K562 (cell line): ENCODE results near the gene PLCD1. TPM values are rescaled to one million over a fixed set of nuclear protein-coding genes. Genes with fewer than 3 reads are reported as not detected.

Experiments used
- ATAC-seq: fragments of 200-7000 bp; cut with Tn5 transposase; 3 replicates; pipeline ENCODE4 v1.9.1; 2020; ENCODE audit warnings: moderate library complexity
- BruUV-seq: library from RNA; stranded (reverse); fragments of 400-500 nt; replicated peaks from 2 replicates; lab custom pipeline; 2021; lab: Mats Ljungman, UMichigan
- CTCF ChIA-PET: fragments of 300-600 bp; formaldehyde crosslinking; extraction: SDS; loops from one replicate; lab custom pipeline; 2021; ENCODE audit warnings: low intra/inter-chr PET ratio; lab: Yijun Ruan, JAX
- POLR2A ChIA-PET: fragments of 300-600, 350-650 bp; sonication (Branson Sonifier 250); formaldehyde crosslinking; extraction: SDS; loops from one replicate; lab custom pipeline; 2021; ENCODE audit warnings: antibody characterized with exemption, inconsistent platforms; lab: Yijun Ruan, JAX
- DNase-seq, 4 experiments: peaks; one replicate each; pipeline versions ENCODE4 v3.0.0 to v3.0.0-alpha.2; 2011 to 2018; ENCODE audit warnings: low spot score in 3 of 4, mixed read lengths in 3 of 4; ENCODE audit errors: extremely low read depth in 1 of 4
- FAIRE-seq: peaks from 2 replicates; lab custom pipeline; 2011; peaks lifted over from hg19 to GRCh38; lab: Jason Lieb, UNC
- H2AFZ ChIP-seq: 2 replicates; pipeline ENCODE4 v1.6.0; 2011; ENCODE audit warnings: low read depth, low read length, control low read depth, inconsistent platforms
- H3K27ac ChIP-seq: fragments of 200-600 bp; 3 replicates; pipeline ENCODE4 v1.8.0; 2011; ENCODE audit warnings: low read depth, mild to moderate bottlenecking, control low read depth, inconsistent platforms, low read length, moderate library complexity, mixed read lengths; ENCODE audit errors: extremely low read depth
- H3K27me3 ChIP-seq, 2 experiments: fragments of 300-600 bp in 1 of 2; 2 replicates in 1 of 2; 3 replicates in 1 of 2; pipeline versions ENCODE4 v1.6.0 to v1.8.0; 2011; ENCODE audit warnings: inconsistent platforms in 2 of 2, low read length in 2 of 2, mild to moderate bottlenecking in 1 of 2, mixed read lengths in 1 of 2, moderate library complexity in 1 of 2; ENCODE audit not compliant: control insufficient read depth in 2 of 2, insufficient read depth in 2 of 2
- H3K36me3 ChIP-seq: fragments of 300-600 bp; 3 replicates; pipeline ENCODE4 v1.8.0; 2011; ENCODE audit warnings: mild to moderate bottlenecking, low read length, inconsistent platforms; ENCODE audit not compliant: control insufficient read depth, insufficient read depth
- H3K4me1 ChIP-seq, 2 experiments: fragments of 200-600 bp in 1 of 2; replicated peaks in 1 of 2; 2 replicates in 1 of 2; 3 replicates in 1 of 2; pipeline versions ENCODE4 v1.5.1 to v1.8.0; 2011; ENCODE audit warnings: inconsistent platforms in 2 of 2, low read length in 2 of 2, mild to moderate bottlenecking in 1 of 2, mixed read lengths in 1 of 2, moderate library complexity in 1 of 2; ENCODE audit not compliant: control insufficient read depth in 2 of 2, insufficient read depth in 2 of 2
- H3K4me2 ChIP-seq: 2 replicates; pipeline ENCODE4 v1.6.1; 2011; ENCODE audit warnings: low read length, control low read depth, inconsistent platforms, mixed read lengths; ENCODE audit not compliant: insufficient read depth
- H3K4me3 ChIP-seq: fragments of 200-600 bp; sonication (generic), shearing (Covaris generic); 2 replicates; pipeline ENCODE4 v1.5.1; 2016; ENCODE audit warnings: control low read depth, inconsistent platforms
- H3K79me2 ChIP-seq: fragments of 200-600 bp; 3 replicates; pipeline ENCODE4 v1.8.0; 2011; ENCODE audit warnings: low read length, inconsistent platforms; ENCODE audit not compliant: control insufficient read depth, insufficient read depth
- H3K9ac ChIP-seq, 2 experiments: 2 replicates each; pipeline versions ENCODE4 v1.6.0 to v1.6.1; 2011; ENCODE audit warnings: low read depth in 2 of 2, low read length in 2 of 2, control low read depth in 1 of 2, inconsistent platforms in 1 of 2, mild to moderate bottlenecking in 1 of 2, mixed read lengths in 1 of 2; ENCODE audit not compliant: insufficient read depth in 1 of 2
- H3K9me1 ChIP-seq: one replicate; pipeline ENCODE4 v1.6.0; 2011; ENCODE audit warnings: inconsistent platforms, mild to moderate bottlenecking, low read length, moderate library complexity; ENCODE audit not compliant: control insufficient read depth, insufficient read depth
- H3K9me3 ChIP-seq: replicated peaks from 2 replicates; pipeline ENCODE4 v1.5.1; 2011; ENCODE audit warnings: low read depth, low read length, inconsistent platforms; ENCODE audit not compliant: control insufficient read depth, insufficient read depth
- H4K20me1 ChIP-seq: replicated peaks from 2 replicates; pipeline ENCODE4 v1.6.1; 2011; ENCODE audit warnings: low read length, inconsistent platforms, mixed read lengths; ENCODE audit not compliant: control insufficient read depth, insufficient read depth
- CHD7 ChIP-seq: fragments of 200-600 bp; sonication (generic); IDR thresholded peaks from one replicate; pipeline ENCODE4 v1.6.1; 2012; ENCODE audit warnings: mild to moderate bottlenecking, low read depth, low read length, inconsistent platforms
- FOXA1 ChIP-seq: fragments of 450-650 bp; IDR thresholded peaks from 2 replicates; pipeline ENCODE4 v1.6.1; 2016; ENCODE audit warnings: mild to moderate bottlenecking, borderline replicate concordance
- FOXP4 ChIP-seq: sonication (generic); formaldehyde crosslinking; IDR thresholded peaks from 2 replicates; pipeline ENCODE4 v1.8.0; 2022; ENCODE audit warnings: mild to moderate bottlenecking, missing genetic modification reagents, borderline replicate concordance
- HDAC8 ChIP-seq: fragments of 450-650 bp; IDR thresholded peaks from 2 replicates; pipeline ENCODE4 v1.6.1; 2016; ENCODE audit warnings: mild to moderate bottlenecking, missing genetic modification characterization, moderate library complexity, missing compliant biosample characterization
- HOXB6 ChIP-seq: fragments of 250-450 bp; sonication (Bioruptor Pico); IDR thresholded peaks from 2 replicates; pipeline ENCODE4 v1.5.1; 2022; ENCODE audit warnings: mild to moderate bottlenecking, borderline replicate concordance
- SNRNP70 ChIP-seq: fragments of 200-400 bp; formaldehyde crosslinking; optimal IDR thresholded peaks from 2 replicates; pipeline ENCODE3; 2017; ENCODE audit warnings: low read depth, low read length
- ZKSCAN1 ChIP-seq: fragments of 150-350 bp; IDR thresholded peaks from 2 replicates; pipeline ENCODE4 v1.6.1; 2016; ENCODE audit warnings: low read depth, low read length
- ZNF444 ChIP-seq: fragments of 250-450 bp; sonication (Bioruptor Pico); IDR thresholded peaks from 2 replicates; pipeline ENCODE4 v1.4.0; 2020; ENCODE audit warnings: mild to moderate bottlenecking, moderate library complexity
- ZNF696 ChIP-seq: fragments of 250-450 bp; sonication (Bioruptor Pico); conservative IDR thresholded peaks from 2 replicates; pipeline ENCODE4 v1.4.0; 2020; ENCODE audit warnings: mild to moderate bottlenecking, moderate library complexity
- WGBS: fragments of 100-300 bp; shearing (Covaris generic); methylation state at CpG from one replicate; pipeline ENCODE4 v1.1.6; 2016; ENCODE audit warnings: low coverage, mixed read lengths; ENCODE audit not compliant: insufficient coverage; ENCODE audit errors: missing lambda C conversion rate; 5-methylcytosine and 5-hydroxymethylcytosine counted together
- in situ Hi-C: fragments of 300-500 bp; cut with MboI; formaldehyde crosslinking; loops from 4 replicates; pipeline ENCODE4 v1.15.0; 2018; ENCODE audit warnings: inconsistent platforms, mixed read lengths
- intact Hi-C: fragments of 100-400 bp; cut with micrococcal nuclease; formaldehyde crosslinking; loops from 2 replicates; pipeline ENCODE4 v1.14.2; 2022
- polyA plus RNA-seq, 8 experiments: library from polyadenylated mRNA; depleted of rRNA in 4 of 8; stranded (reverse) in 5 of 8; unstranded in 3 of 8; fragments of >200 nt; fragmentation: Nextera tagmentation in 2 of 8; fragmentation: Illumina TruSeq in 1 of 8; extraction: Ambion mirVana in 2 of 8; extraction: Trizol in 1 of 8; gene quantifications; 2 replicates each; pipeline versions ENCODE4 v1.2.1 to v1.2.3, GENCODE V29; 2011 to 2014; ENCODE audit warnings: inconsistent platforms in 1 of 8, missing spikeins in 1 of 8
- total RNA-seq, 7 experiments: library from RNA; depleted of rRNA in 6 of 7; stranded (reverse); fragments of >200 nt in 6 of 7; fragmentation: Illumina TruSeq in 2 of 7; extraction: Trizol in 2 of 7; gene quantifications; 2 replicates each; pipeline versions ENCODE4 v1.2.1 to v1.2.3, GENCODE V29; 2011 to 2021; ENCODE audit warnings: low replicate concordance in 1 of 7

The PLCD1 gene
- total and polyA plus RNA-seq, 9 of the 15 experiments (the other 6 are each of a cell fraction or from before 2014, with no cell fraction given), result 5.4 to 209 (median 116) TPM

GRCh38 chr3:37987751-37988179 is 41.7 kb downstream of the PLCD1 start:
- Histone ChIP-seq H3K9me1 (no peaks in the 10 kb centered on the region), H2AFZ (peak overlapping the region; percentile 64), H3K4me3 (no peak overlapping the region), H3K9ac (peak overlapping the region; percentile 67 to 88; a peak in 3 of 4 replicates), H3K79me2 (no peaks in the 10 kb centered on the region), H4K20me1 (no peaks in the 10 kb centered on the region), H3K4me2 (peak overlapping the region; percentile 71), H3K36me3 (no peaks in the 10 kb centered on the region), H3K9me3 (no peaks in the 10 kb centered on the region), H3K4me1 (peaks cover 58 to 62% of the 10 kb centered on the region in 2 experiments), H3K27ac (peak overlapping the region; percentile 91), H3K27me3 (no peaks in the 10 kb centered on the region)
- DNase-seq, result peak in 1 of 4 experiments; percentile 75
- ChIA-PET POLR2A (no interaction called here), CTCF (no interaction called here)
- ATAC-seq, result peak; percentile 3
- 41% methylated on average over 7 of the region's 7 CpGs for WGBS
- peak; percentile 78 for FAIRE-seq
- intact Hi-C loops (no loop called here), in situ Hi-C loops (no loop called here)
- no TSS peak for BruUV-seq
- no peak for TF ChIP-seq SNRNP70
- no peak for TF ChIP-seq HOXB6 (CRISPR knock-in tag)
- TF ChIP-seq ZNF696 (CRISPR knock-in tag), result no peak
- TF ChIP-seq ZNF444 (CRISPR knock-in tag), result no peak
- TF ChIP-seq HDAC8, result no peak
- TF ChIP-seq ZKSCAN1, result no peak
- 0 out of 2 replicates have a peak, but pooled peaks have one; percentile 55 for TF ChIP-seq FOXP4 (CRISPR knock-in tag)
- no peak for TF ChIP-seq FOXA1
- TF ChIP-seq CHD7, result no peak
